Thoracic aorta (tissue), 2 donors: Measurements from ENCODE around the gene NDUFS2. TPM values are rescaled to one million over a fixed set of nuclear protein-coding genes. Genes with fewer than 3 reads are reported as not detected.

ENCODE experiments used
- ATAC-seq: fragments of 150-250 bp; one replicate; pipeline ENCODE4 v1.8.0; 2017; ENCODE audit warnings: low read depth; ENCODE audit not compliant: insufficient number of reproducible peaks, low FRiP score
- DNase-seq: peaks from one replicate; pipeline ENCODE4 v3.0.0-alpha.2; 2020; ENCODE audit warnings: low spot score
- H3K27ac ChIP-seq, 2 donors: fragments of 200-600 bp; sonication (generic); 1 replicate in 1 of 2; 2 replicates in 1 of 2; pipeline ENCODE4 v1.5.1; 2016; ENCODE audit warnings: mild to moderate bottlenecking in 2 of 2, moderate library complexity in 2 of 2
- H3K27me3 ChIP-seq: fragments of 200-600 bp; sonication (generic); replicated peaks from 2 replicates; pipeline ENCODE4 v1.6.0; 2016; ENCODE audit warnings: mild to moderate bottlenecking; ENCODE audit not compliant: insufficient read depth
- H3K36me3 ChIP-seq: fragments of 200-600 bp; sonication (generic); one replicate; pipeline ENCODE4 v1.5.1; 2016
- H3K4me1 ChIP-seq, 2 donors: fragments of 200-600 bp; sonication (generic); 1 replicate in 1 of 2; 2 replicates in 1 of 2; pipeline versions ENCODE4 v1.5.1 to v1.6.0; 2016; ENCODE audit warnings: low read depth in 2 of 2, mild to moderate bottlenecking in 1 of 2; ENCODE audit not compliant: control insufficient read depth in 1 of 2
- H3K4me3 ChIP-seq: fragments of 200-600 bp; sonication (generic); 2 replicates; pipeline ENCODE4 v1.5.1; 2016; ENCODE audit warnings: mild to moderate bottlenecking
- H3K9me3 ChIP-seq: fragments of 200-600 bp; sonication (generic); 2 replicates; pipeline ENCODE4 v1.5.1; 2016
- CTCF ChIP-seq: fragments of 200-600 bp; sonication (generic); IDR thresholded peaks from one replicate; pipeline ENCODE4 v1.5.1; 2019; ENCODE audit warnings: antibody characterized with exemption
- total RNA-seq, 2 donors: library from RNA; depleted of rRNA; stranded (reverse); fragments of >200 nt; gene quantifications; one replicate each; pipeline versions ENCODE4 v1.1.0 to v1.2.3, GENCODE V29; 2016

NDUFS2 gene
- total RNA-seq, 2 donors from 2014 or later, result 61.5 to 63.5 TPM

- H3K4me1 ChIP-seq, result peaks cover 11 to 19% of the 10 kb centered on the region in 2 donors
- peaks cover 31% of the 10 kb centered on the region for H3K36me3 ChIP-seq
- DNase-seq (no peak), ATAC-seq (no peak)
- no peaks in the 10 kb centered on the region for H3K9me3 ChIP-seq
- no peak overlapping the region for H3K4me3 ChIP-seq
- no peaks in the 10 kb centered on the region for H3K27me3 ChIP-seq
- H3K27ac ChIP-seq, result no peak overlapping the region
- no peak for TF ChIP-seq CTCF
Measured at GRCh38 chr1:161206411-161207140, 4.4 kb downstream of the NDUFS2 start.

GRCh38 chr1:161207173-161207572, 5.0 kb downstream of the NDUFS2 start:
- Histone ChIP-seq H3K36me3 (peaks cover 36% of the 10 kb centered on the region), H3K9me3 (no peaks in the 10 kb centered on the region), H3K4me3 (no peak overlapping the region), H3K27me3 (no peaks in the 10 kb centered on the region), H3K4me1 (peaks cover 11 to 18% of the 10 kb centered on the region in 2 donors), H3K27ac (no peak overlapping the region)
- no peak for TF ChIP-seq CTCF
- ATAC-seq (peak; percentile 66), DNase-seq (no peak)

- ATAC-seq (no peak), DNase-seq (no peak)
- Histone ChIP-seq H3K4me1 (peaks cover 3 to 7% of the 10 kb centered on the region in 2 donors), H3K4me3 (no peak overlapping the region), H3K27me3 (no peaks in the 10 kb centered on the region), H3K36me3 (peaks cover 62% of the 10 kb centered on the region), H3K27ac (no peak overlapping the region), H3K9me3 (no peaks in the 10 kb centered on the region)
- TF ChIP-seq CTCF, result peak; percentile 83
Measured at GRCh38 chr1:161209790-161210409, 7.7 kb downstream of the NDUFS2 start.

- TF ChIP-seq CTCF, result no peak
- Histone ChIP-seq H3K9me3 (no peaks in the 10 kb centered on the region), H3K27ac (peak overlapping the region in 1 of 2 donors; percentile 16), H3K4me1 (no peaks in the 10 kb centered on the region), H3K4me3 (no peak overlapping the region), H3K36me3 (peaks cover 49% of the 10 kb centered on the region), H3K27me3 (no peaks in the 10 kb centered on the region)
- no peak for DNase-seq
- ATAC-seq, result no peak
Measured at GRCh38 chr1:161214369-161214768, 12.2 kb downstream of the NDUFS2 start.

- Histone ChIP-seq H3K27ac (peak within 1 kb of the TSS in 1 of 2 donors; percentile 53), H3K4me1 (no peaks in the 10 kb centered on the region), H3K27me3 (no peaks in the 10 kb centered on the region), H3K4me3 (peak within 1 kb of the TSS; percentile 59), H3K9me3 (no peaks in the 10 kb centered on the region), H3K36me3 (peaks cover 45% of the 10 kb centered on the region)
- no peak for TF ChIP-seq CTCF
- ATAC-seq (no peak), DNase-seq (no peak)
Measured at GRCh38 chr1:161215076-161215475, 12.9 kb downstream of the NDUFS2 start, which contains the start of gene FCER1G. Gene FCER1G (plus strand): TSS chr1:161215295. CDS start chr1:161215322, 27 bp downstream.
